WTC11 (cell line): ENCODE measurements around the gene ARTN. TPM values are rescaled to one million over a fixed set of nuclear protein-coding genes. Genes with fewer than 3 reads are reported as not detected.

Experiments used
- ATAC-seq: fragments of 200-7000 bp; cut with Tn5 transposase; 2 replicates; pipeline ENCODE4 v1.10.0; 2021; ENCODE audit warnings: mild to moderate bottlenecking, moderate library complexity
- CTCF ChIA-PET: fragments of 300-600 bp; sonication (Branson Sonifier 250); formaldehyde crosslinking; loops from one replicate; lab custom pipeline; 2021; ENCODE audit warnings: antibody characterized with exemption; lab: Charles Lee
- POLR2A ChIA-PET: fragments of 350-600 bp; sonication (Branson Sonifier 250); formaldehyde crosslinking; loops from one replicate; lab custom pipeline; 2021; ENCODE audit warnings: antibody characterized with exemption; lab: Charles Lee
- DNase-seq: peaks from one replicate; pipeline ENCODE4 v3.0.0; 2021; ENCODE audit warnings: low spot score
- H3K27ac Mint-ChIP-seq: 2 replicates; pipeline ENCODE4 v1.8.0; 2021; ENCODE audit warnings: mixed read lengths
- H3K27me3 Mint-ChIP-seq: 2 replicates; pipeline ENCODE4 v1.8.0; 2021; ENCODE audit warnings: low read depth, mild to moderate bottlenecking, moderate library complexity, mixed read lengths
- H3K36me3 Mint-ChIP-seq: 2 replicates; pipeline ENCODE4 v1.8.0; 2021; ENCODE audit warnings: mixed read lengths
- H3K4me1 Mint-ChIP-seq: 2 replicates; pipeline ENCODE4 v1.8.0; 2022; ENCODE audit warnings: mixed read lengths
- H3K4me3 Mint-ChIP-seq: 2 replicates; pipeline ENCODE4 v1.8.0; 2021; ENCODE audit warnings: mild to moderate bottlenecking, moderate library complexity, mixed read lengths
- H3K9me3 Mint-ChIP-seq: 2 replicates; pipeline ENCODE4 v1.8.0; 2021; ENCODE audit warnings: mixed read lengths
- EMX1 ChIP-seq: fragments of 250-450 bp; sonication (Bioruptor Pico); IDR thresholded peaks from 2 replicates; pipeline ENCODE4 v1.8.0; 2021; ENCODE audit warnings: mild to moderate bottlenecking
- ESRRA ChIP-seq: sonication (generic); formaldehyde crosslinking; IDR thresholded peaks from 2 replicates; pipeline ENCODE4 v1.8.1; 2022; ENCODE audit warnings: mild to moderate bottlenecking, missing genetic modification reagents, borderline replicate concordance
- ETV6 ChIP-seq: sonication (generic); formaldehyde crosslinking; IDR thresholded peaks from 2 replicates; pipeline ENCODE4 v1.8.1; 2022; ENCODE audit warnings: mild to moderate bottlenecking, missing genetic modification reagents
- FOXJ3 ChIP-seq: sonication (generic); formaldehyde crosslinking; IDR thresholded peaks from 2 replicates; pipeline ENCODE4 v1.9.0; 2021; ENCODE audit warnings: missing genetic modification reagents, mild to moderate bottlenecking, borderline replicate concordance
- FOXK1 ChIP-seq: sonication (generic); formaldehyde crosslinking; IDR thresholded peaks from 2 replicates; pipeline ENCODE4 v1.8.0; 2022; ENCODE audit warnings: mild to moderate bottlenecking, moderate library complexity, missing genetic modification reagents
- HMGA2 ChIP-seq: fragments of 250-450 bp; sonication (Bioruptor Pico); IDR thresholded peaks from 2 replicates; pipeline ENCODE4 v1.4.0; 2021; ENCODE audit warnings: mild to moderate bottlenecking, moderate library complexity
- KAT7 ChIP-seq: sonication (generic); formaldehyde crosslinking; IDR thresholded peaks from 2 replicates; pipeline ENCODE4 v1.8.1; 2023; ENCODE audit warnings: missing genetic modification reagents, mild to moderate bottlenecking, borderline replicate concordance
- MXD4 ChIP-seq: fragments of 250-450 bp; sonication (Bioruptor Pico); IDR thresholded peaks from 2 replicates; pipeline ENCODE4 v1.8.0; 2021; ENCODE audit warnings: mild to moderate bottlenecking, moderate library complexity, borderline replicate concordance
- NFATC4 ChIP-seq: fragments of 250-450 bp; sonication (Bioruptor Pico); IDR thresholded peaks from 2 replicates; pipeline ENCODE4 v1.9.0; 2021; ENCODE audit warnings: mild to moderate bottlenecking
- SP1 ChIP-seq: sonication (generic); formaldehyde crosslinking; conservative IDR thresholded peaks from 2 replicates; pipeline ENCODE4 v1.8.1; 2022; ENCODE audit warnings: missing genetic modification reagents
- ZNF121 ChIP-seq: sonication (generic); formaldehyde crosslinking; IDR thresholded peaks from 2 replicates; pipeline ENCODE4 v1.8.0; 2023; ENCODE audit warnings: missing genetic modification reagents
- total RNA-seq: library from RNA; stranded (reverse); gene quantifications from 3 replicates; pipeline ENCODE4 v1.2.3, GENCODE V29; 2021
- TF ChIP-seq, protein P1 (sequence below): sonication (generic); formaldehyde crosslinking; IDR thresholded peaks from 2 replicates; pipeline ENCODE4 v1.8.0; 2022; ENCODE audit warnings: mild to moderate bottlenecking, missing genetic modification reagents
- TF ChIP-seq, protein P2 (sequence below): sonication (generic); formaldehyde crosslinking; IDR thresholded peaks from 2 replicates; pipeline ENCODE4 v1.8.1; 2023; ENCODE audit warnings: mild to moderate bottlenecking, missing genetic modification reagents, moderate library complexity
- TF ChIP-seq, protein P3 (sequence below): sonication (generic); formaldehyde crosslinking; IDR thresholded peaks from 2 replicates; pipeline ENCODE4 v1.8.1; 2023; ENCODE audit warnings: mild to moderate bottlenecking, missing genetic modification reagents
- TF ChIP-seq, protein P4 (sequence below): fragments of 250-450 bp; sonication (Bioruptor Pico); IDR thresholded peaks from 2 replicates; pipeline ENCODE4 v1.9.0; 2021; ENCODE audit warnings: mild to moderate bottlenecking
- TF ChIP-seq, protein P5 (sequence below): sonication (generic); formaldehyde crosslinking; IDR thresholded peaks from 2 replicates; pipeline ENCODE4 v1.8.1; 2022; ENCODE audit warnings: mild to moderate bottlenecking, moderate library complexity, missing genetic modification reagents
- TF ChIP-seq, protein P6 (sequence below): sonication (generic); formaldehyde crosslinking; IDR thresholded peaks from 2 replicates; pipeline ENCODE4 v1.8.1; 2022; ENCODE audit warnings: low read depth, mild to moderate bottlenecking, moderate library complexity, missing genetic modification reagents, borderline replicate concordance
- TF ChIP-seq, protein P7 (sequence below): sonication (generic); formaldehyde crosslinking; conservative IDR thresholded peaks from 2 replicates; pipeline ENCODE4 v1.8.1; 2023; ENCODE audit warnings: mild to moderate bottlenecking, low read depth, missing genetic modification reagents, moderate library complexity

The ARTN gene
- total RNA-seq, 1 experiment from 2014 or later = 28.5 TPM

DNA sequence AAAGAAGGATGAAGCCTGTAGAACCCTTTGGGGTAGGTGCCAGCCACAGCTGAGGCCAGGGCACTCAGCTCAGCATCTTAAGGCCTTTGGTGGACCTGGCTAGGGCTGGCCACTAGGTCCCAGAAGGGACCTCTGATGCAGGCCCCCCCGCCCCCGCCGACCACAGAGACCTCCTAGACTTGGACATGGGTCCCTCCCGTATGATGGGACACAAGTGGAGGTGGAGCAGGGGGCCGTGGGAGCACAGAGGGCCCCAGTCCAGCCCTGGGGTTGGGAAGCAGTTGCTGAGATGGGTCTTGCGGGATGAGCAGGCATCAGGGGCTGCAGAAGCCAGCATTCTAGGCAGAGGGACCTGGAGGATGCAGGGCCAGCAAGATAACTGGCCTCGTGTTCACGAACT is 48.6 kb downstream of the ARTN start:
- CTCF ChIA-PET = no interaction called here

DNA sequence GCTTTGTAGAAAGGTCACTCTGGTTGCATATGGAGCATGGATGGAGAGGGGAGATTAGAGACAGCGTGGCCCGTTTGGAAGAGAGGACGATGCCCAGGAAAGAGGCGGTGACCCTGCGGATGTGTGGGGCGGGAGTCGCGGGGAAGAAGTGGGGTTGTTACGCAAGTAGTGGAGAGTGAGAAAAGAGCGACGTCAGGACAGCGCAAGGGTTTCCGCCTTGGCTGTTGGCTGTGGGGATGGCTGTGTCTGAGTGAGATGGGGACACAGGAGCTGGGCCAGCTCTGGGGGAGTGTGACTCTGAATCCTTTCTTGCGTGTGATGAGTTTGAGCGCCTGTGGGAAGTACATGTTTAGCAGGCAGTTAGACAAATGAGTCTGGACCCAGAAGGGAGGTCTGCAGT is 49.2 kb downstream of the ARTN start:
- POLR2A ChIA-PET = no interaction called here
- peaks cover 13% of the 10 kb centered on the region; the same call in 1 of the 2 replicates for H3K36me3 Mint-ChIP-seq
- CTCF ChIA-PET = no interaction called here
- no peak overlapping the region for H3K27ac Mint-ChIP-seq
- TF ChIP-seq HMGA2 (CRISPR knock-in tag) (no peak), SP1 (CRISPR knock-in tag) (no peak), ETV6 (no peak), EMX1 (CRISPR knock-in tag) (no peak), FOXK1 (CRISPR knock-in tag) (no peak), KAT7 (no peak), NFATC4 (CRISPR knock-in tag) (no peak), FOXJ3 (CRISPR knock-in tag) (no peak)
- TF ChIP-seq, protein P1, sequence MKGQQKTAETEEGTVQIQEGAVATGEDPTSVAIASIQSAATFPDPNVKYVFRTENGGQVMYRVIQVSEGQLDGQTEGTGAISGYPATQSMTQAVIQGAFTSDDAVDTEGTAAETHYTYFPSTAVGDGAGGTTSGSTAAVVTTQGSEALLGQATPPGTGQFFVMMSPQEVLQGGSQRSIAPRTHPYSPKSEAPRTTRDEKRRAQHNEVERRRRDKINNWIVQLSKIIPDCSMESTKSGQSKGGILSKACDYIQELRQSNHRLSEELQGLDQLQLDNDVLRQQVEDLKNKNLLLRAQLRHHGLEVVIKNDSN (CRISPR knock-in tag) = no peak
- TF ChIP-seq, protein P2, sequence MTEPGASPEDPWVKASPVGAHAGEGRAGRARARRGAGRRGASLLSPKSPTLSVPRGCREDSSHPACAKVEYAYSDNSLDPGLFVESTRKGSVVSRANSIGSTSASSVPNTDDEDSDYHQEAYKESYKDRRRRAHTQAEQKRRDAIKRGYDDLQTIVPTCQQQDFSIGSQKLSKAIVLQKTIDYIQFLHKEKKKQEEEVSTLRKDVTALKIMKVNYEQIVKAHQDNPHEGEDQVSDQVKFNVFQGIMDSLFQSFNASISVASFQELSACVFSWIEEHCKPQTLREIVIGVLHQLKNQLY (CRISPR knock-in tag) = no peak
- TF ChIP-seq, protein P3, sequence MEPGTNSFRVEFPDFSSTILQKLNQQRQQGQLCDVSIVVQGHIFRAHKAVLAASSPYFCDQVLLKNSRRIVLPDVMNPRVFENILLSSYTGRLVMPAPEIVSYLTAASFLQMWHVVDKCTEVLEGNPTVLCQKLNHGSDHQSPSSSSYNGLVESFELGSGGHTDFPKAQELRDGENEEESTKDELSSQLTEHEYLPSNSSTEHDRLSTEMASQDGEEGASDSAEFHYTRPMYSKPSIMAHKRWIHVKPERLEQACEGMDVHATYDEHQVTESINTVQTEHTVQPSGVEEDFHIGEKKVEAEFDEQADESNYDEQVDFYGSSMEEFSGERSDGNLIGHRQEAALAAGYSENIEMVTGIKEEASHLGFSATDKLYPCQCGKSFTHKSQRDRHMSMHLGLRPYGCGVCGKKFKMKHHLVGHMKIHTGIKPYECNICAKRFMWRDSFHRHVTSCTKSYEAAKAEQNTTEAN = no peak
- TF ChIP-seq, protein P4, sequence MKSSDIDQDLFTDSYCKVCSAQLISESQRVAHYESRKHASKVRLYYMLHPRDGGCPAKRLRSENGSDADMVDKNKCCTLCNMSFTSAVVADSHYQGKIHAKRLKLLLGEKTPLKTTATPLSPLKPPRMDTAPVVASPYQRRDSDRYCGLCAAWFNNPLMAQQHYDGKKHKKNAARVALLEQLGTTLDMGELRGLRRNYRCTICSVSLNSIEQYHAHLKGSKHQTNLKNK (CRISPR knock-in tag) = no peak
- TF ChIP-seq, protein P5, sequence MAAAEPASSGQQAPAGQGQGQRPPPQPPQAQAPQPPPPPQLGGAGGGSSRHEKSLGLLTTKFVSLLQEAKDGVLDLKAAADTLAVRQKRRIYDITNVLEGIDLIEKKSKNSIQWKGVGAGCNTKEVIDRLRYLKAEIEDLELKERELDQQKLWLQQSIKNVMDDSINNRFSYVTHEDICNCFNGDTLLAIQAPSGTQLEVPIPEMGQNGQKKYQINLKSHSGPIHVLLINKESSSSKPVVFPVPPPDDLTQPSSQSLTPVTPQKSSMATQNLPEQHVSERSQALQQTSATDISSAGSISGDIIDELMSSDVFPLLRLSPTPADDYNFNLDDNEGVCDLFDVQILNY = no peak
- DNase-seq (no peak), ATAC-seq (no peak)
- no peaks in the 10 kb centered on the region for H3K9me3 Mint-ChIP-seq
- peaks cover 2% of the 10 kb centered on the region for H3K27me3 Mint-ChIP-seq
- no peak overlapping the region for H3K4me3 Mint-ChIP-seq
- peaks cover 16% of the 10 kb centered on the region for H3K4me1 Mint-ChIP-seq

More for the DNA sequence above, 48.6 kb downstream of the ARTN start:
- H3K4me1 Mint-ChIP-seq = peaks cover 20% of the 10 kb centered on the region
- TF ChIP-seq, protein P6, sequence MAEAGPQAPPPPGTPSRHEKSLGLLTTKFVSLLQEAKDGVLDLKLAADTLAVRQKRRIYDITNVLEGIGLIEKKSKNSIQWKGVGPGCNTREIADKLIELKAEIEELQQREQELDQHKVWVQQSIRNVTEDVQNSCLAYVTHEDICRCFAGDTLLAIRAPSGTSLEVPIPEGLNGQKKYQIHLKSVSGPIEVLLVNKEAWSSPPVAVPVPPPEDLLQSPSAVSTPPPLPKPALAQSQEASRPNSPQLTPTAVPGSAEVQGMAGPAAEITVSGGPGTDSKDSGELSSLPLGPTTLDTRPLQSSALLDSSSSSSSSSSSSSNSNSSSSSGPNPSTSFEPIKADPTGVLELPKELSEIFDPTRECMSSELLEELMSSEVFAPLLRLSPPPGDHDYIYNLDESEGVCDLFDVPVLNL (CRISPR knock-in tag) = no peak
- TF ChIP-seq, protein P7, sequence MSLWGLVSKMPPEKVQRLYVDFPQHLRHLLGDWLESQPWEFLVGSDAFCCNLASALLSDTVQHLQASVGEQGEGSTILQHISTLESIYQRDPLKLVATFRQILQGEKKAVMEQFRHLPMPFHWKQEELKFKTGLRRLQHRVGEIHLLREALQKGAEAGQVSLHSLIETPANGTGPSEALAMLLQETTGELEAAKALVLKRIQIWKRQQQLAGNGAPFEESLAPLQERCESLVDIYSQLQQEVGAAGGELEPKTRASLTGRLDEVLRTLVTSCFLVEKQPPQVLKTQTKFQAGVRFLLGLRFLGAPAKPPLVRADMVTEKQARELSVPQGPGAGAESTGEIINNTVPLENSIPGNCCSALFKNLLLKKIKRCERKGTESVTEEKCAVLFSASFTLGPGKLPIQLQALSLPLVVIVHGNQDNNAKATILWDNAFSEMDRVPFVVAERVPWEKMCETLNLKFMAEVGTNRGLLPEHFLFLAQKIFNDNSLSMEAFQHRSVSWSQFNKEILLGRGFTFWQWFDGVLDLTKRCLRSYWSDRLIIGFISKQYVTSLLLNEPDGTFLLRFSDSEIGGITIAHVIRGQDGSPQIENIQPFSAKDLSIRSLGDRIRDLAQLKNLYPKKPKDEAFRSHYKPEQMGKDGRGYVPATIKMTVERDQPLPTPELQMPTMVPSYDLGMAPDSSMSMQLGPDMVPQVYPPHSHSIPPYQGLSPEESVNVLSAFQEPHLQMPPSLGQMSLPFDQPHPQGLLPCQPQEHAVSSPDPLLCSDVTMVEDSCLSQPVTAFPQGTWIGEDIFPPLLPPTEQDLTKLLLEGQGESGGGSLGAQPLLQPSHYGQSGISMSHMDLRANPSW (CRISPR knock-in tag) = no peak
- TF ChIP-seq ESRRA (no peak), ZNF121 (CRISPR knock-in tag) (no peak), MXD4 (CRISPR knock-in tag) (no peak)
- no peak for DNase-seq
- H3K36me3 Mint-ChIP-seq = peaks cover 18% of the 10 kb centered on the region
- H3K27ac Mint-ChIP-seq = no peak overlapping the region
- no peaks in the 10 kb centered on the region; the same call in 1 of the 2 replicates for H3K27me3 Mint-ChIP-seq
- POLR2A ChIA-PET = no interaction called here
- ATAC-seq = no peak
- H3K4me3 Mint-ChIP-seq = no peak overlapping the region
- no peaks in the 10 kb centered on the region for H3K9me3 Mint-ChIP-seq
